GM12873 (cell line): Measurements from ENCODE around the gene MRGPRD.

Experiments
- CTCF ChIP-seq: IDR thresholded peaks from 2 replicates; pipeline ENCODE4 v1.5.1; 2012; ENCODE audit warnings: low read depth, mild to moderate bottlenecking, moderate library complexity, low read length, control low read depth; ENCODE audit not compliant: insufficient read depth; ENCODE audit errors: missing control alignments

MRGPRD gene

GRCh38 chr11:69004411-69005182, 23.8 kb upstream of the MRGPRD start:
- no peak for TF ChIP-seq CTCF

- TF ChIP-seq CTCF: no peak
These were observed 23.1 kb upstream of the MRGPRD start for GRCh38 chr11:69003866-69004367.

GRCh38 chr11:69003301-69003865, 22.6 kb upstream of the MRGPRD start:
- no peak for TF ChIP-seq CTCF

GRCh38 chr11:69002570-69003231, 21.9 kb upstream of the MRGPRD start:
- no peak for TF ChIP-seq CTCF

GRCh38 chr11:69002110-69002569, 21.4 kb upstream of the MRGPRD start:
- TF ChIP-seq CTCF: no peak

- no peak for TF ChIP-seq CTCF
These were observed 20.7 kb upstream of the MRGPRD start for GRCh38 chr11:69001243-69002081.

- peak; percentile 16 for TF ChIP-seq CTCF
These were observed 20.1 kb upstream of the MRGPRD start for GRCh38 chr11:69000831-69001242.
